K562 (cell line): ENCODE measurements around the gene ITPR2. TPM values are rescaled to one million over a fixed set of nuclear protein-coding genes. Genes with fewer than 3 reads are reported as not detected.

ENCODE experiments used
- ATAC-seq: fragments of 200-7000 bp; cut with Tn5 transposase; 3 replicates; pipeline ENCODE4 v1.9.1; 2020; ENCODE audit warnings: moderate library complexity
- BruUV-seq: library from RNA; stranded (reverse); fragments of 400-500 nt; replicated peaks from 2 replicates; lab custom pipeline; 2021; lab: Mats Ljungman, UMichigan
- CTCF ChIA-PET: fragments of 300-600 bp; formaldehyde crosslinking; extraction: SDS; loops from one replicate; lab custom pipeline; 2021; ENCODE audit warnings: low intra/inter-chr PET ratio; lab: Yijun Ruan, JAX
- POLR2A ChIA-PET: fragments of 300-600, 350-650 bp; sonication (Branson Sonifier 250); formaldehyde crosslinking; extraction: SDS; loops from one replicate; lab custom pipeline; 2021; ENCODE audit warnings: antibody characterized with exemption, inconsistent platforms; lab: Yijun Ruan, JAX
- DNase-seq, 4 experiments: peaks; one replicate each; pipeline versions ENCODE4 v3.0.0 to v3.0.0-alpha.2; 2011 to 2018; ENCODE audit warnings: low spot score in 3 of 4, mixed read lengths in 3 of 4; ENCODE audit errors: extremely low read depth in 1 of 4
- FAIRE-seq: peaks from 2 replicates; lab custom pipeline; 2011; peaks lifted over from hg19 to GRCh38; lab: Jason Lieb, UNC
- H2AFZ ChIP-seq: 2 replicates; pipeline ENCODE4 v1.6.0; 2011; ENCODE audit warnings: low read depth, low read length, control low read depth, inconsistent platforms
- H3K27ac ChIP-seq: fragments of 200-600 bp; 3 replicates; pipeline ENCODE4 v1.8.0; 2011; ENCODE audit warnings: low read depth, mild to moderate bottlenecking, control low read depth, inconsistent platforms, low read length, moderate library complexity, mixed read lengths; ENCODE audit errors: extremely low read depth
- H3K27me3 ChIP-seq, 2 experiments: fragments of 300-600 bp in 1 of 2; 2 replicates in 1 of 2; 3 replicates in 1 of 2; pipeline versions ENCODE4 v1.6.0 to v1.8.0; 2011; ENCODE audit warnings: inconsistent platforms in 2 of 2, low read length in 2 of 2, mild to moderate bottlenecking in 1 of 2, mixed read lengths in 1 of 2, moderate library complexity in 1 of 2; ENCODE audit not compliant: control insufficient read depth in 2 of 2, insufficient read depth in 2 of 2
- H3K36me3 ChIP-seq: fragments of 300-600 bp; 3 replicates; pipeline ENCODE4 v1.8.0; 2011; ENCODE audit warnings: mild to moderate bottlenecking, low read length, inconsistent platforms; ENCODE audit not compliant: control insufficient read depth, insufficient read depth
- H3K4me1 ChIP-seq, 2 experiments: fragments of 200-600 bp in 1 of 2; replicated peaks in 1 of 2; 2 replicates in 1 of 2; 3 replicates in 1 of 2; pipeline versions ENCODE4 v1.5.1 to v1.8.0; 2011; ENCODE audit warnings: inconsistent platforms in 2 of 2, low read length in 2 of 2, mild to moderate bottlenecking in 1 of 2, mixed read lengths in 1 of 2, moderate library complexity in 1 of 2; ENCODE audit not compliant: control insufficient read depth in 2 of 2, insufficient read depth in 2 of 2
- H3K4me2 ChIP-seq: 2 replicates; pipeline ENCODE4 v1.6.1; 2011; ENCODE audit warnings: low read length, control low read depth, inconsistent platforms, mixed read lengths; ENCODE audit not compliant: insufficient read depth
- H3K4me3 ChIP-seq: fragments of 200-600 bp; sonication (generic), shearing (Covaris generic); 2 replicates; pipeline ENCODE4 v1.5.1; 2016; ENCODE audit warnings: control low read depth, inconsistent platforms
- H3K79me2 ChIP-seq: fragments of 200-600 bp; 3 replicates; pipeline ENCODE4 v1.8.0; 2011; ENCODE audit warnings: low read length, inconsistent platforms; ENCODE audit not compliant: control insufficient read depth, insufficient read depth
- H3K9ac ChIP-seq, 2 experiments: 2 replicates each; pipeline versions ENCODE4 v1.6.0 to v1.6.1; 2011; ENCODE audit warnings: low read depth in 2 of 2, low read length in 2 of 2, control low read depth in 1 of 2, inconsistent platforms in 1 of 2, mild to moderate bottlenecking in 1 of 2, mixed read lengths in 1 of 2; ENCODE audit not compliant: insufficient read depth in 1 of 2
- H3K9me1 ChIP-seq: one replicate; pipeline ENCODE4 v1.6.0; 2011; ENCODE audit warnings: inconsistent platforms, mild to moderate bottlenecking, low read length, moderate library complexity; ENCODE audit not compliant: control insufficient read depth, insufficient read depth
- H3K9me3 ChIP-seq: replicated peaks from 2 replicates; pipeline ENCODE4 v1.5.1; 2011; ENCODE audit warnings: low read depth, low read length, inconsistent platforms; ENCODE audit not compliant: control insufficient read depth, insufficient read depth
- H4K20me1 ChIP-seq: replicated peaks from 2 replicates; pipeline ENCODE4 v1.6.1; 2011; ENCODE audit warnings: low read length, inconsistent platforms, mixed read lengths; ENCODE audit not compliant: control insufficient read depth, insufficient read depth
- BRD4 ChIP-seq: fragments of 200-600 bp; sonication (generic); IDR thresholded peaks from 2 replicates; pipeline ENCODE4 v1.6.1; 2017; ENCODE audit warnings: inconsistent platforms
- BRF1 ChIP-seq: IDR thresholded peaks from 3 replicates; pipeline ENCODE4 v1.6.1; 2011; ENCODE audit warnings: borderline replicate concordance, mild to moderate bottlenecking; ENCODE audit not compliant: insufficient read length; ENCODE audit errors: extremely low read depth
- CHCHD3 ChIP-seq: fragments of 250-450 bp; sonication (Bioruptor Pico); IDR thresholded peaks from 2 replicates; pipeline ENCODE4 v2.1.2; 2022; ENCODE audit warnings: mild to moderate bottlenecking
- CHD2 ChIP-seq: IDR thresholded peaks from 2 replicates; pipeline ENCODE4 v1.6.1; 2011; ENCODE audit warnings: low read depth, low read length
- ESRRB ChIP-seq: fragments of 250-450 bp; sonication (Bioruptor Pico); IDR thresholded peaks from 2 replicates; pipeline ENCODE4 v1.5.0; 2020; ENCODE audit warnings: mild to moderate bottlenecking, moderate library complexity, borderline replicate concordance
- GABPB1 ChIP-seq: sonication (generic); formaldehyde crosslinking; IDR thresholded peaks from 2 replicates; pipeline ENCODE4 v1.8.0; 2022; ENCODE audit warnings: mild to moderate bottlenecking, missing genetic modification reagents
- HMG20B ChIP-seq: fragments of 250-450 bp; sonication (Bioruptor Pico); IDR thresholded peaks from 2 replicates; pipeline ENCODE4 v1.5.0; 2021; ENCODE audit warnings: mild to moderate bottlenecking
- RBM14 ChIP-seq: fragments of 200-400 bp; formaldehyde crosslinking; IDR thresholded peaks from 2 replicates; pipeline ENCODE4 v1.6.1; 2018; ENCODE audit warnings: low read depth, mild to moderate bottlenecking, low read length, moderate library complexity, borderline replicate concordance; ENCODE audit not compliant: insufficient read depth
- SAP30 ChIP-seq: fragments of 200-600 bp; sonication (generic); IDR thresholded peaks from 2 replicates; pipeline ENCODE4 v1.6.1; 2012; ENCODE audit warnings: borderline replicate concordance, low read depth, mild to moderate bottlenecking, moderate library complexity, low read length, control low read depth, inconsistent platforms; ENCODE audit not compliant: insufficient read depth, poor library complexity, severe bottlenecking
- ZFP30 ChIP-seq: fragments of 250-450 bp; sonication (Bioruptor Pico); IDR thresholded peaks from 2 replicates; pipeline ENCODE4 v1.8.0; 2022; ENCODE audit warnings: moderate library complexity, mild to moderate bottlenecking, inconsistent platforms, borderline replicate concordance
- ZKSCAN1 ChIP-seq: fragments of 150-350 bp; IDR thresholded peaks from 2 replicates; pipeline ENCODE4 v1.6.1; 2016; ENCODE audit warnings: low read depth, low read length
- ZNF253 ChIP-seq: fragments of 250-450 bp; sonication (Bioruptor Pico); conservative IDR thresholded peaks from 2 replicates; pipeline ENCODE4 v1.6.1; 2021; ENCODE audit warnings: mild to moderate bottlenecking
- ZNF586 ChIP-seq: fragments of 450-650 bp; formaldehyde crosslinking; conservative IDR thresholded peaks from 2 replicates; pipeline ENCODE4 v1.4.0; 2020; ENCODE audit warnings: mild to moderate bottlenecking, moderate library complexity
- ZNF644 ChIP-seq: fragments of 200-800 bp; sonication (Bioruptor generic); IDR thresholded peaks from 2 replicates; pipeline ENCODE4 v1.6.1; 2016; ENCODE audit warnings: low read depth, missing genetic modification characterization, missing compliant biosample characterization
- WGBS: fragments of 100-300 bp; shearing (Covaris generic); methylation state at CpG from one replicate; pipeline ENCODE4 v1.1.6; 2016; ENCODE audit warnings: low coverage, mixed read lengths; ENCODE audit not compliant: insufficient coverage; ENCODE audit errors: missing lambda C conversion rate; 5-methylcytosine and 5-hydroxymethylcytosine counted together
- in situ Hi-C: fragments of 300-500 bp; cut with MboI; formaldehyde crosslinking; loops from 4 replicates; pipeline ENCODE4 v1.15.0; 2018; ENCODE audit warnings: inconsistent platforms, mixed read lengths
- intact Hi-C: fragments of 100-400 bp; cut with micrococcal nuclease; formaldehyde crosslinking; loops from 2 replicates; pipeline ENCODE4 v1.14.2; 2022
- polyA plus RNA-seq, 8 experiments: library from polyadenylated mRNA; depleted of rRNA in 4 of 8; stranded (reverse) in 5 of 8; unstranded in 3 of 8; fragments of >200 nt; fragmentation: Nextera tagmentation in 2 of 8; fragmentation: Illumina TruSeq in 1 of 8; extraction: Ambion mirVana in 2 of 8; extraction: Trizol in 1 of 8; gene quantifications; 2 replicates each; pipeline versions ENCODE4 v1.2.1 to v1.2.3, GENCODE V29; 2011 to 2014; ENCODE audit warnings: inconsistent platforms in 1 of 8, missing spikeins in 1 of 8
- total RNA-seq, 7 experiments: library from RNA; depleted of rRNA in 6 of 7; stranded (reverse); fragments of >200 nt in 6 of 7; fragmentation: Illumina TruSeq in 2 of 7; extraction: Trizol in 2 of 7; gene quantifications; 2 replicates each; pipeline versions ENCODE4 v1.2.1 to v1.2.3, GENCODE V29; 2011 to 2021; ENCODE audit warnings: low replicate concordance in 1 of 7
- TF ChIP-seq, protein P1 (sequence below): IDR thresholded peaks from 2 replicates; pipeline ENCODE4 v1.6.1; 2014; ENCODE audit warnings: antibody characterized with exemption
- TF ChIP-seq, protein P2 (sequence below): sonication (generic); formaldehyde crosslinking; IDR thresholded peaks from 2 replicates; pipeline ENCODE4 v1.8.0; 2022; ENCODE audit warnings: missing genetic modification reagents, mild to moderate bottlenecking, borderline replicate concordance
- TF ChIP-seq, protein P3 (sequence below): fragments of 200-800 bp; sonication (Bioruptor generic); IDR thresholded peaks from 2 replicates; pipeline ENCODE4 v1.6.1; 2017; ENCODE audit warnings: missing genetic modification characterization, missing compliant biosample characterization

ITPR2 gene
- total and polyA plus RNA-seq, 9 of the 15 experiments (the other 6 are each of a cell fraction or from before 2014, with no cell fraction given), result 0.21 to 3.3 (median 0.95) TPM

DNA sequence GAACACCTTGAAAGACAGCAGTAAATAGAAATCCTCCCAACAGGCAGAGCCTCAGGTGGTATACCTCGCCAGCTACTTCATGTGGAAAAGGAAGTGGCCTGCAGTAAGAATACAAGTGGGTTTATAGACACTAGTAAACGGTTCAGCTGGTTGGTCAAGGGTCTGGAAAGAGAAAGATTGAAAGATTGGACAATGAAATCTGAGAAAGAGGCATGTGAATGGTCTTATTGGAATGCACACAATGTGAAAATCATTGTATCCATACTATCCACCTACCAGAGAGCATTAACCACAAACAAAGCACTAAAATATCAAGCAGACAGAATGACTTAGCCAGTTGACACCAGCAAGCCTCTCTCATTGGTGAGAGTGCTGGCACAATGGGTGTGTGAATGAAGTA, 539.4 kb downstream of the ITPR2 start (continued):
- TF ChIP-seq, protein P1, sequence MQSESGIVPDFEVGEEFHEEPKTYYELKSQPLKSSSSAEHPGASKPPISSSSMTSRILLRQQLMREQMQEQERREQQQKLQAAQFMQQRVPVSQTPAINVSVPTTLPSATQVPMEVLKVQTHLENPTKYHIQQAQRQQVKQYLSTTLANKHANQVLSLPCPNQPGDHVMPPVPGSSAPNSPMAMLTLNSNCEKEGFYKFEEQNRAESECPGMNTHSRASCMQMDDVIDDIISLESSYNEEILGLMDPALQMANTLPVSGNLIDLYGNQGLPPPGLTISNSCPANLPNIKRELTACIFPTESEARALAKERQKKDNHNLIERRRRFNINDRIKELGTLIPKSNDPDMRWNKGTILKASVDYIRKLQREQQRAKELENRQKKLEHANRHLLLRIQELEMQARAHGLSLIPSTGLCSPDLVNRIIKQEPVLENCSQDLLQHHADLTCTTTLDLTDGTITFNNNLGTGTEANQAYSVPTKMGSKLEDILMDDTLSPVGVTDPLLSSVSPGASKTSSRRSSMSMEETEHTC, result no peak
- no peak for TF ChIP-seq HMG20B (CRISPR knock-in tag)
- no peak for TF ChIP-seq ESRRB (CRISPR knock-in tag)
- TF ChIP-seq, protein P2, sequence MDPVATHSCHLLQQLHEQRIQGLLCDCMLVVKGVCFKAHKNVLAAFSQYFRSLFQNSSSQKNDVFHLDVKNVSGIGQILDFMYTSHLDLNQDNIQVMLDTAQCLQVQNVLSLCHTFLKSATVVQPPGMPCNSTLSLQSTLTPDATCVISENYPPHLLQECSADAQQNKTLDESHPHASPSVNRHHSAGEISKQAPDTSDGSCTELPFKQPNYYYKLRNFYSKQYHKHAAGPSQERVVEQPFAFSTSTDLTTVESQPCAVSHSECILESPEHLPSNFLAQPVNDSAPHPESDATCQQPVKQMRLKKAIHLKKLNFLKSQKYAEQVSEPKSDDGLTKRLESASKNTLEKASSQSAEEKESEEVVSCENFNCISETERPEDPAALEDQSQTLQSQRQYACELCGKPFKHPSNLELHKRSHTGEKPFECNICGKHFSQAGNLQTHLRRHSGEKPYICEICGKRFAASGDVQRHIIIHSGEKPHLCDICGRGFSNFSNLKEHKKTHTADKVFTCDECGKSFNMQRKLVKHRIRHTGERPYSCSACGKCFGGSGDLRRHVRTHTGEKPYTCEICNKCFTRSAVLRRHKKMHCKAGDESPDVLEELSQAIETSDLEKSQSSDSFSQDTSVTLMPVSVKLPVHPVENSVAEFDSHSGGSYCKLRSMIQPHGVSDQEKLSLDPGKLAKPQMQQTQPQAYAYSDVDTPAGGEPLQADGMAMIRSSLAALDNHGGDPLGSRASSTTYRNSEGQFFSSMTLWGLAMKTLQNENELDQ, result no peak
- TF ChIP-seq GABPB1 (CRISPR knock-in tag), result no peak
- TF ChIP-seq CHD2, result no peak

DNA sequence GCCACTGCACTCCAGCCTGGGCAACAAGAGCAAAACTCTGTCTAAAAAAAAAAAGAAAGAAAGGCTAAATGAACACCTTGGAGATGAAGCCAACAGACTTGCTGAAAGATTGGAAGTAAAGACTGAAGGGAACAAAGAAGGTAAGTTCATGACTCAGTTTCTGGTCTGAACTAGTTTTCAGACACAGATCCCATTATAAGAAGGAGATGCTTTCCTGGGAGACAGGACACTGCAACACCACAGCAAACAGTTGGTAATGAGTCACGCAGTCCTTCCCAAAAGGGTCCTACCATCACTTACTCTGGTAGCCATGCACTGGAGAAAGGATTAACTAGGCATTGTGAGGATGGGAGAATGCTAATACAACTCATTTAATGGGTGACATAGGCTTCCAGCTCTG, 540.4 kb downstream of the ITPR2 start:
- WGBS, result 0% methylated on average over 1 of the region's 1 CpG
- Histone ChIP-seq H3K9me3 (no peaks in the 10 kb centered on the region), H3K36me3 (no peaks in the 10 kb centered on the region), H3K27ac (no peak overlapping the region), H3K79me2 (no peaks in the 10 kb centered on the region), H4K20me1 (no peaks in the 10 kb centered on the region), H3K4me3 (no peak overlapping the region), H3K4me1 (no peaks in the 10 kb centered on the region), H3K9me1 (no peaks in the 10 kb centered on the region), H3K4me2 (no peak overlapping the region), H3K27me3 (no peaks in the 10 kb centered on the region; a peak in 1 of 5 replicates), H2AFZ (no peak overlapping the region), H3K9ac (no peak overlapping the region)
- in situ Hi-C loops, result no loop called here
- no TSS peak for BruUV-seq
- FAIRE-seq (no peak), ATAC-seq (no peak), DNase-seq (no peak)
- CTCF ChIA-PET, result no interaction called here
- POLR2A ChIA-PET, result no interaction called here
- intact Hi-C loops, result no loop called here
- no peak for TF ChIP-seq ZNF253 (CRISPR knock-in tag)
- TF ChIP-seq SAP30, result no peak
- no peak for TF ChIP-seq RBM14
- TF ChIP-seq ZNF586 (CRISPR knock-in tag), result no peak
- no peak for TF ChIP-seq BRD4
- no peak for TF ChIP-seq BRF1
- no peak for TF ChIP-seq ZKSCAN1
- no peak for TF ChIP-seq ZFP30 (CRISPR knock-in tag)
- no peak for TF ChIP-seq CHCHD3 (CRISPR knock-in tag)
- TF ChIP-seq, protein P3, sequence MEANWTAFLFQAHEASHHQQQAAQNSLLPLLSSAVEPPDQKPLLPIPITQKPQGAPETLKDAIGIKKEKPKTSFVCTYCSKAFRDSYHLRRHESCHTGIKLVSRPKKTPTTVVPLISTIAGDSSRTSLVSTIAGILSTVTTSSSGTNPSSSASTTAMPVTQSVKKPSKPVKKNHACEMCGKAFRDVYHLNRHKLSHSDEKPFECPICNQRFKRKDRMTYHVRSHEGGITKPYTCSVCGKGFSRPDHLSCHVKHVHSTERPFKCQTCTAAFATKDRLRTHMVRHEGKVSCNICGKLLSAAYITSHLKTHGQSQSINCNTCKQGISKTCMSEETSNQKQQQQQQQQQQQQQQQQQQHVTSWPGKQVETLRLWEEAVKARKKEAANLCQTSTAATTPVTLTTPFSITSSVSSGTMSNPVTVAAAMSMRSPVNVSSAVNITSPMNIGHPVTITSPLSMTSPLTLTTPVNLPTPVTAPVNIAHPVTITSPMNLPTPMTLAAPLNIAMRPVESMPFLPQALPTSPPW (CRISPR knock-in tag), result no peak
- TF ChIP-seq ZNF644 (tag), result no peak
